ENCODE data around the gene ZCCHC9.

DNA sequence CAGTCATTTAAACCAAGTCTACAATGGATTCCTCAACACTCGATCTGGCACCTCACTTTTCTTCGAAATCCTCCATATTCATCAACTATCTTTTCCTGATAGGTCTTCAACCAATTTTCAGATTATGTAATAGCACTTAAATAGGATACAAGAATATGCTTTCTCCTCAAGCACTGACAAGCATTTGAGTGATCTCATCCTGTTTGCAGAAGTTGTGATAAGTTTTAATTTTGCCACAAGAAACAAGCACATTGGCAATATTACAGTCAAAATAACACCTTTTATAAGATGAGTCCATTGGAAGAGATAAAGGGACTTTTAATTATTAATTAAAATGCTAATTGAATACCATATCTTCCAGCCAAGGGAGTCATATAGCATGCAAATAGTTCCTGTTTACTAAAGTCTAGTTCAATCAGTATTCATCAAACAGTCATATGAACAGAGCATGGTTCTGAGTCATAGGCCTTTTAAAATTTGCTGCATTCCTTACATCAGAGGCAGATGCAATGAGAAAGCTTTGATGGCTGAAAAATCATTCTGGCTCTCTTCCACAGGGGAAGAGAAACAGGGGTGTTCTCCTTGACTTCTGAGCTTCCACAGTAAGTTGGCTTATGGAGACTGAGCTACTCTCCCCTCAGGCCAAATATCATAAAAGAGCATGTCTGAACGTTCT is 32.7 kb upstream of the ZCCHC9 start:
- TF ChIP-seq, protein P1, sequence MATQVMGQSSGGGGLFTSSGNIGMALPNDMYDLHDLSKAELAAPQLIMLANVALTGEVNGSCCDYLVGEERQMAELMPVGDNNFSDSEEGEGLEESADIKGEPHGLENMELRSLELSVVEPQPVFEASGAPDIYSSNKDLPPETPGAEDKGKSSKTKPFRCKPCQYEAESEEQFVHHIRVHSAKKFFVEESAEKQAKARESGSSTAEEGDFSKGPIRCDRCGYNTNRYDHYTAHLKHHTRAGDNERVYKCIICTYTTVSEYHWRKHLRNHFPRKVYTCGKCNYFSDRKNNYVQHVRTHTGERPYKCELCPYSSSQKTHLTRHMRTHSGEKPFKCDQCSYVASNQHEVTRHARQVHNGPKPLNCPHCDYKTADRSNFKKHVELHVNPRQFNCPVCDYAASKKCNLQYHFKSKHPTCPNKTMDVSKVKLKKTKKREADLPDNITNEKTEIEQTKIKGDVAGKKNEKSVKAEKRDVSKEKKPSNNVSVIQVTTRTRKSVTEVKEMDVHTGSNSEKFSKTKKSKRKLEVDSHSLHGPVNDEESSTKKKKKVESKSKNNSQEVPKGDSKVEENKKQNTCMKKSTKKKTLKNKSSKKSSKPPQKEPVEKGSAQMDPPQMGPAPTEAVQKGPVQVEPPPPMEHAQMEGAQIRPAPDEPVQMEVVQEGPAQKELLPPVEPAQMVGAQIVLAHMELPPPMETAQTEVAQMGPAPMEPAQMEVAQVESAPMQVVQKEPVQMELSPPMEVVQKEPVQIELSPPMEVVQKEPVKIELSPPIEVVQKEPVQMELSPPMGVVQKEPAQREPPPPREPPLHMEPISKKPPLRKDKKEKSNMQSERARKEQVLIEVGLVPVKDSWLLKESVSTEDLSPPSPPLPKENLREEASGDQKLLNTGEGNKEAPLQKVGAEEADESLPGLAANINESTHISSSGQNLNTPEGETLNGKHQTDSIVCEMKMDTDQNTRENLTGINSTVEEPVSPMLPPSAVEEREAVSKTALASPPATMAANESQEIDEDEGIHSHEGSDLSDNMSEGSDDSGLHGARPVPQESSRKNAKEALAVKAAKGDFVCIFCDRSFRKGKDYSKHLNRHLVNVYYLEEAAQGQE (IDR thresholded peaks at IDR 0.05; ENCODE audit: insufficient read depth in 1 of 2, low read depth in 2 of 2, low read length in 2 of 2): no peak
- no peak for TF ChIP-seq POLR2AphosphoS5 (IDR thresholded peaks at IDR 0.05; ENCODE audit: low read depth, low read length)

Measured in PFSK-1 (cell line).